ENCODE results near the gene TGFBR2.

TGFBR2 gene

GRCh38 chr3:30688776-30689641 lies 82.6 kb downstream of the TGFBR2 start:
- Histone ChIP-seq H4K20me1 (ENCODE audit: insufficient read depth, low read length, poor library complexity, severe bottlenecking) (peaks cover 10% of the 10 kb centered on the region), H3K4me2 (ENCODE audit: low read depth, low read length, poor library complexity, severe bottlenecking) (no peak overlapping the region), H3K4me1 (ENCODE audit: insufficient read depth, low read length, poor library complexity, severe bottlenecking) (peaks cover 18% of the 10 kb centered on the region), H3F3A (ENCODE audit: low read depth) (no peaks in the 10 kb centered on the region; the same call in 1 of the 2 replicates), H2AFZ (ENCODE audit: low read length) (no peak overlapping the region), H3K9me3 (ENCODE audit: insufficient read depth, low read depth, low read length) (no peaks in the 10 kb centered on the region), H3K79me2 (ENCODE audit: insufficient read depth, low read length) (peaks cover 16% of the 10 kb centered on the region; the same call in 1 of the 2 replicates), H3K9ac (ENCODE audit: low read depth, low read length, poor library complexity, severe bottlenecking) (no peak overlapping the region), H3K9me2 (replicated peaks; ENCODE audit: low read depth, low read length) (no peaks in the 10 kb centered on the region), H3K36me3 (ENCODE audit: insufficient read depth, low read length) (peaks cover 92% of the 10 kb centered on the region), H3K27me3 (ENCODE audit: insufficient read depth, low read length, poor library complexity, severe bottlenecking) (no peaks in the 10 kb centered on the region), H3K4me3 (ENCODE audit: low read length, poor library complexity, severe bottlenecking) (no peak overlapping the region)
- TF ChIP-seq CTCF (conservative IDR thresholded peaks at IDR 0.05; ENCODE audit: low read length) (no peak), EZH2phosphoT487 (IDR thresholded peaks at IDR 0.05; ENCODE audit: borderline replicate concordance) (no peak)

GRCh38 chr3:30690199-30690598 lies 83.8 kb downstream of the TGFBR2 start:
- Histone ChIP-seq H3K4me2 (ENCODE audit: low read depth, low read length, poor library complexity, severe bottlenecking) (no peak overlapping the region), H3K79me2 (ENCODE audit: insufficient read depth, low read length) (peaks cover 4% of the 10 kb centered on the region; the same call in 1 of the 2 replicates), H4K20me1 (ENCODE audit: insufficient read depth, low read length, poor library complexity, severe bottlenecking) (peaks cover 3% of the 10 kb centered on the region), H3K36me3 (ENCODE audit: insufficient read depth, low read length) (peaks cover 92% of the 10 kb centered on the region), H3K4me3 (ENCODE audit: low read length, poor library complexity, severe bottlenecking) (no peak overlapping the region), H3F3A (ENCODE audit: low read depth) (no peaks in the 10 kb centered on the region; the same call in 1 of the 2 replicates), H3K9ac (ENCODE audit: low read depth, low read length, poor library complexity, severe bottlenecking) (no peak overlapping the region), H3K9me2 (replicated peaks; ENCODE audit: low read depth, low read length) (no peaks in the 10 kb centered on the region), H3K4me1 (ENCODE audit: insufficient read depth, low read length, poor library complexity, severe bottlenecking) (peaks cover 6% of the 10 kb centered on the region), H3K27me3 (ENCODE audit: insufficient read depth, low read length, poor library complexity, severe bottlenecking) (no peaks in the 10 kb centered on the region), H2AFZ (ENCODE audit: low read length) (no peak overlapping the region), H3K9me3 (ENCODE audit: insufficient read depth, low read depth, low read length) (no peaks in the 10 kb centered on the region)
- TF ChIP-seq CTCF (conservative IDR thresholded peaks at IDR 0.05; ENCODE audit: low read length) (no peak), EZH2phosphoT487 (IDR thresholded peaks at IDR 0.05; ENCODE audit: borderline replicate concordance) (no peak)

- no peak overlapping the region for H3K4me3 ChIP-seq (ENCODE audit: low read length, poor library complexity, severe bottlenecking)
- no peaks in the 10 kb centered on the region; the same call in 1 of the 2 replicates for H3F3A ChIP-seq (ENCODE audit: low read depth)
- H3K9me3 ChIP-seq (ENCODE audit: insufficient read depth, low read depth, low read length) = no peaks in the 10 kb centered on the region
- no peak for TF ChIP-seq CTCF (conservative IDR thresholded peaks at IDR 0.05; ENCODE audit: low read length)
- TF ChIP-seq EZH2phosphoT487 (IDR thresholded peaks at IDR 0.05; ENCODE audit: borderline replicate concordance) = no peak
- no peak overlapping the region for H3K9ac ChIP-seq (ENCODE audit: low read depth, low read length, poor library complexity, severe bottlenecking)
- H3K4me2 ChIP-seq (ENCODE audit: low read depth, low read length, poor library complexity, severe bottlenecking) = no peak overlapping the region
- peaks cover 4% of the 10 kb centered on the region for H3K4me1 ChIP-seq (ENCODE audit: insufficient read depth, low read length, poor library complexity, severe bottlenecking)
- no peaks in the 10 kb centered on the region for H3K27me3 ChIP-seq (ENCODE audit: insufficient read depth, low read length, poor library complexity, severe bottlenecking)
- H3K9me2 ChIP-seq (replicated peaks; ENCODE audit: low read depth, low read length) = no peaks in the 10 kb centered on the region
- H2AFZ ChIP-seq (ENCODE audit: low read length) = no peak overlapping the region
- no peaks in the 10 kb centered on the region for H4K20me1 ChIP-seq (ENCODE audit: insufficient read depth, low read length, poor library complexity, severe bottlenecking)
- peaks cover 91% of the 10 kb centered on the region for H3K36me3 ChIP-seq (ENCODE audit: insufficient read depth, low read length)
- H3K79me2 ChIP-seq (ENCODE audit: insufficient read depth, low read length) = no peaks in the 10 kb centered on the region; the same call in 1 of the 2 replicates
Observed at GRCh38 chr3:30691249-30691880, 85.0 kb downstream of the TGFBR2 start.
